Stimulated activated CD4-positive, alpha-beta T cell treated with anti-CD3 and anti-CD28 coated beads, Interleukin-1b, Interleukin-23, amount 100 ng/mL, for 24 hours (primary cell): ENCODE results near the gene SIGLEC7.

Source experiments
- DNase-seq, 4 experiments: peaks; one replicate each; pipeline ENCODE4 v3.0.0-alpha.2; 2020; ENCODE audit warnings: low read depth in 4 of 4, low spot score in 1 of 4

Gene SIGLEC7

GRCh38 chr19:51166846-51167490 is 24.9 kb downstream of the SIGLEC7 start:
- DNase-seq: no peak

GRCh38 chr19:51168564-51169282 is 26.6 kb downstream of the SIGLEC7 start:
- DNase-seq: no peak

GRCh38 chr19:51169283-51169918 is 27.3 kb downstream of the SIGLEC7 start:
- peak; percentile 16 to 60 (median 43) for DNase-seq

GRCh38 chr19:51172223-51172622 is 30.1 kb downstream of the SIGLEC7 start:
- DNase-seq: no peak

GRCh38 chr19:51173681-51174080 is 31.6 kb downstream of the SIGLEC7 start:
- no peak for DNase-seq

GRCh38 chr19:51179256-51179655 is 37.2 kb downstream of the SIGLEC7 start:
- DNase-seq: no peak

- no peak for DNase-seq
These were observed 39.3 kb downstream of the SIGLEC7 start for GRCh38 chr19:51181377-51181912.

GRCh38 chr19:51181913-51182419 is 39.9 kb downstream of the SIGLEC7 start:
- peak in 1 of 4 experiments; percentile 22 for DNase-seq

GRCh38 chr19:51183629-51184028 is 41.5 kb downstream of the SIGLEC7 start:
- DNase-seq: no peak

GRCh38 chr19:51185069-51185867 is 43.2 kb downstream of the SIGLEC7 start:
- DNase-seq: no peak

- no peak for DNase-seq
These were observed 43.7 kb downstream of the SIGLEC7 start for GRCh38 chr19:51185868-51186215.

GRCh38 chr19:51186323-51186722 is 44.2 kb downstream of the SIGLEC7 start:
- DNase-seq: no peak

GRCh38 chr19:51187395-51188226 is 45.5 kb downstream of the SIGLEC7 start:
- DNase-seq: no peak

GRCh38 chr19:51188227-51188559 is 46.1 kb downstream of the SIGLEC7 start:
- DNase-seq: no peak

- DNase-seq: no peak
These were observed 50.6 kb downstream of the SIGLEC7 start for GRCh38 chr19:51192689-51193088.

GRCh38 chr19:51194527-51195315 is 52.6 kb downstream of the SIGLEC7 start:
- DNase-seq: no peak

GRCh38 chr19:51195316-51195586 is 53.1 kb downstream of the SIGLEC7 start:
- no peak for DNase-seq

- no peak for DNase-seq
These were observed 53.5 kb downstream of the SIGLEC7 start for GRCh38 chr19:51195616-51196015.

- DNase-seq: no peak
These were observed 54.1 kb downstream of the SIGLEC7 start for GRCh38 chr19:51196181-51196580.

- DNase-seq: no peak
These were observed 56.5 kb downstream of the SIGLEC7 start for GRCh38 chr19:51198641-51199040.
